Stimulated activated CD4-positive, alpha-beta T cell treated with anti-CD3 and anti-CD28 coated beads, Interleukin-15, amount 100 ng/mL, for 1 hour (primary cell): Measurements from ENCODE around the gene CCDC74A.
"Not testable (repeated sequence)": the region's sequence is repeated elsewhere in the genome, so short reads cannot be mapped to it uniquely, and the experiment has no call there.

Source experiments
- DNase-seq, 2 donors: peaks; one replicate each; pipeline ENCODE4 v3.0.0-alpha.2; 2020; ENCODE audit warnings: low read depth in 1 of 2, low spot score in 1 of 2

The CCDC74A gene

GRCh38 chr2:131556998-131557397 lies 29.3 kb downstream of the CCDC74A start:
- DNase-seq = no peak

GRCh38 chr2:131557558-131558321 lies 30.1 kb downstream of the CCDC74A start:
- DNase-seq = no peak

GRCh38 chr2:131566371-131566770 lies 38.7 kb downstream of the CCDC74A start:
- DNase-seq = no peak

DNA sequence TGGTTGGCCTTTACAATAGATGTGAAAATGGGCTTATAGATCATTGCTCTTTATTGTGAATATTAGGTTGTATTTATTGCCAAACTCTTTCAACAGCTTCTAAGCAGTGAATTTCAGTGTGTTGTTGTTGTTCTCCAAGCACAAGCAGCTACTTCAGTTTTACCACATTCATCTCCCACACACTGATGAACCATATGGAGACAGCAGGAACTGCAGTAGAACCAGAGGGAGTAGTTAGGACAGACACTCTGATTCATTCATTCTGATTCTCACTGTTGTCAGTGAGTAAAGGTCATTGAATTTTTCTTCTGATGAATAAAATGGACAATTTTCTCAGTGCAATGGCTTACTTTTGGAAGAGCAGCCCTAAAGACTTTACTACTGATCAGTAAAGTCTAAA lies 40.2 kb downstream of the CCDC74A start:
- no peak for DNase-seq

DNA sequence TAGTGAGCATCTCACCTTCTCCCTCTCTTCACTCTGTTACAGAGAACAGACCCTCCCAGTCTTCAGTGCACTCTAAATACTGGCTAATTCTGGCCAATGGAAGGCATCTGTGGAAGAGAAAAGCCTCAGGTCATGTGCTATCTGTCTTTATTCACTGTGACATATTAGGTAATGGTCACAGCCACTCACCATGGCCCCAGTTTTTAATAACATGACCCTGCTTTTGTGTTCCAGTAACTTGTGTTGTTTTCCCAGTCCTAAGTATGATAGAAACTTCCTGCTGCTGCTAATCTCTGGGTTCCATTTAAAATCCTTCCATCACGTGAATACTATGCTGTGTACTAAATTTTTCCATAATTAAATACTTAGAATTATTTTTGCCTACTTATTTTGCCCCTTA lies 40.7 kb downstream of the CCDC74A start:
- DNase-seq = not testable (repeated sequence)

- no peak for DNase-seq
These were observed 44.5 kb downstream of the CCDC74A start for GRCh38 chr2:131572175-131572574.

- DNase-seq = no peak
These were observed 50.1 kb downstream of the CCDC74A start for GRCh38 chr2:131577812-131578211.

GRCh38 chr2:131580187-131580586 lies 52.5 kb downstream of the CCDC74A start:
- DNase-seq = no peak
